Left cardiac atrium (tissue), 4 donors: ENCODE data around the gene HYAL1. TPM values are rescaled to one million over a fixed set of nuclear protein-coding genes. Genes with fewer than 3 reads are reported as not detected.

Experiments used
- ATAC-seq, 2 donors: fragments of 200-7000 bp; cut with Tn5 transposase; one replicate each; pipeline ENCODE4 v1.9.1; 2020; ENCODE audit warnings: mild to moderate bottlenecking in 2 of 2, moderate library complexity in 2 of 2
- DNase-seq: peaks from one replicate; pipeline ENCODE4 v3.0.0-alpha.2; 2020
- intact Hi-C, 2 donors: fragments of 100-400 bp; cut with DNase I; formaldehyde crosslinking; loops; one replicate each; pipeline versions ENCODE4 v1.14.1 to v1.15.1; 2022 to 2023
- long read RNA-seq: library from polyadenylated mRNA; unstranded; transcript quantifications from one replicate; pipeline ENCODE4 v2.0.0, GENCODE V29; 2021
- total RNA-seq, 2 donors: library from RNA; stranded (reverse); fragmentation: NEBNext Ultra II Directional; extraction: Animal tissue kit (Norgen Biotek cat#: 25700); gene quantifications; one replicate each; pipeline ENCODE4 v1.2.1, GENCODE V29; 2021
- donor health status: DM: no; HTN: yes; CAD: no.
- donor health status: DM: no; HTN: yes; CAD: no; lungs with severe emphysema.
- donor health status: DM: yes; HTN: yes; CAD: no.
- donor health status: Dilated cardiomyopathy.

HYAL1 gene
- 10 to 100 TPM; 24.6 to 26.6 TPM for total RNA-seq
- long read RNA-seq, transcript HYAL1-201 (3 exons, 2,517 nt), result major isoform, 14 of 24 reads
- long read RNA-seq, partial matches to known transcripts, result 7 of 24 reads
- long read RNA-seq, other reads (novel, unspliced or antisense), result 0 of 24 reads

- intact Hi-C loops, result no loop called here
- DNase-seq (peak; percentile 88), ATAC-seq (peak; percentile 4 to 26)
Observed at GRCh38 chr3:50303013-50303815, at the start of gene HYAL1. Gene HYAL1 (minus strand): TSS chr3:50303574. CDS start chr3:50302956, 618 bp downstream.

- ATAC-seq (no peak), DNase-seq (no peak)
- intact Hi-C loops, result no loop called here
Observed at GRCh38 chr3:50352781-50353180, 49.4 kb upstream of the HYAL1 start.

- ATAC-seq (no peak), DNase-seq (no peak)
- intact Hi-C loops, result no loop called here
Observed at GRCh38 chr3:50351323-50351697, 47.9 kb upstream of the HYAL1 start.

- intact Hi-C loops, result no loop called here
- ATAC-seq (peak; percentile 94 to 97), DNase-seq (peak; percentile 96)
Observed at GRCh38 chr3:50350527-50351322, 47.4 kb upstream of the HYAL1 start, which contains the start of the genes CYB561D2 and NPRL2. Gene CYB561D2 (plus strand): TSS chr3:50350862. CDS start chr3:50351434, 572 bp downstream. Gene NPRL2 (minus strand): TSS chr3:50350775. CDS start chr3:50350652, 123 bp downstream.

GRCh38 chr3:50350213-50350526, 46.8 kb upstream of the HYAL1 start:
- ATAC-seq, result no peak
- DNase-seq, result no peak
- intact Hi-C loops, result no loop called here

- intact Hi-C loops, result loop anchor here (5.0 kb wide), 2 partner anchors 195 to 265 kb away; partner anchors contain the start of gene CISH (in 1 of the 2)
- no peak for ATAC-seq
- DNase-seq, result peak; percentile 68
Observed at GRCh38 chr3:50347187-50347813, 43.9 kb upstream of the HYAL1 start.

- intact Hi-C loops, result loop anchor here (5.0 kb wide), 2 partner anchors 197 to 267 kb away; partner anchors contain the start of gene CISH (in 1 of the 2)
- peak; percentile 81 for DNase-seq
- peak; percentile 45 to 46 for ATAC-seq
Observed at GRCh38 chr3:50345586-50346234, 42.3 kb upstream of the HYAL1 start, which contains the start of gene ZMYND10. Gene ZMYND10 (minus strand): TSS chr3:50345732. CDS start chr3:50345579, 153 bp downstream.

GRCh38 chr3:50345008-50345407, 41.6 kb upstream of the HYAL1 start:
- no peak for DNase-seq
- intact Hi-C loops, result loop anchor here (5.0 kb wide), 2 partner anchors 197 to 267 kb away; partner anchors contain the start of gene CISH (in 1 of the 2)
- no peak for ATAC-seq

- DNase-seq, result no peak
- intact Hi-C loops, result no loop called here
- ATAC-seq, result no peak
Observed at GRCh38 chr3:50342813-50343633, 39.6 kb upstream of the HYAL1 start.

GRCh38 chr3:50341996-50342650, 38.7 kb upstream of the HYAL1 start:
- intact Hi-C loops, result no loop called here
- DNase-seq (no peak), ATAC-seq (no peak)

- intact Hi-C loops, result no loop called here
- no peak for DNase-seq
Observed at GRCh38 chr3:50341537-50341936, 38.2 kb upstream of the HYAL1 start.

GRCh38 chr3:50340448-50341329, 37.3 kb upstream of the HYAL1 start, which contains the start of gene RASSF1:
Gene RASSF1 (minus strand): TSS chr3:50340836. CDS start chr3:50340805, 31 bp downstream.
- ATAC-seq, result peak; percentile 21 to 47
- intact Hi-C loops, result no loop called here
- peak; percentile 86 for DNase-seq

More at GRCh38 chr3:50341537-50341936, 38.2 kb upstream of the HYAL1 start:
- no peak for ATAC-seq

- intact Hi-C loops, result no loop called here
- ATAC-seq, result no peak
- no peak for DNase-seq
Observed at GRCh38 chr3:50340147-50340447, 36.7 kb upstream of the HYAL1 start.

- intact Hi-C loops, result no loop called here
- DNase-seq, result no peak
- no peak for ATAC-seq
Observed at GRCh38 chr3:50339485-50340146, 36.2 kb upstream of the HYAL1 start.

- intact Hi-C loops, result no loop called here
- ATAC-seq (no peak), DNase-seq (no peak)
Observed at GRCh38 chr3:50338965-50339364, 35.6 kb upstream of the HYAL1 start.
